ENCODE results near the gene HNRNPAB.
"Not testable (repeated sequence)": the region's sequence is repeated elsewhere in the genome, so short reads cannot be mapped to it uniquely, and the experiment has no call there.

The HNRNPAB gene

DNA sequence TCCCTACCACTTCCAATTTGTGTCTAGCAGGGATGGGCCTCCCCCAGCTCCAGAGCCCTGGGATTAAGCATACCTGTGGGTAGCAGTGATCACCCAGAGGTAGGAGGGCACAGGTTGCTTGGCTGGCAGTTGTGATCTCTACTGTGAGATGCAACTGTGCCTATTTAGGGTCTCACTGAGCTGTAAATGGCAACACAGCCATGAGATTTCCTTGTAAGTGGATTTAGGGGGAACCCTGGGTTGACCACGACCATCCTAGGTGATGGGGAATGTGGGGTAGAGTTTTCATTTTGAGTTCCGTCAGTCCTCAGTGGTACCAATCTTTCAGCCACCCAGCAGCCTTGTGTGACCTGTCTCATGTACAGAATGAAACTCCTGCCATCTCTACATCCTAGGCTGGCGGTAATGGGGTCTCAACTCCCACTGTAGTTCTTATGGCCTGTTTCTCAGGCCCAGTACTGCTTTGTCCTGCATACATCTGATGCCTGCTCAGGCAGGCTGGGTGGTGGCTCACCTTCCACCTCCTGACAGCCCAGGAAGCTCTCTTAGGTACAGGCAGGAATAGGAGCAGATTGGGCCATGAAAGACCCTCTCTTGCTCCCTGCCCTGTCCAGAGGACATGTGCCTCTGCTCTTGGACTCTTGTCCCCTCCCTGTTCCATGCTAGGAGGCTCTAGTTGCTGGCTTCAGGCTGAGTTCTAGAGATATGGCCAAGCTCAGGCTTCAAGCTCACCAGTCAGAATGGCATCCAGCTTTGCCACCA, 8.1 kb downstream of the HNRNPAB start:
- no peak for DNase-seq (ENCODE audit: low spot score)

DNA sequence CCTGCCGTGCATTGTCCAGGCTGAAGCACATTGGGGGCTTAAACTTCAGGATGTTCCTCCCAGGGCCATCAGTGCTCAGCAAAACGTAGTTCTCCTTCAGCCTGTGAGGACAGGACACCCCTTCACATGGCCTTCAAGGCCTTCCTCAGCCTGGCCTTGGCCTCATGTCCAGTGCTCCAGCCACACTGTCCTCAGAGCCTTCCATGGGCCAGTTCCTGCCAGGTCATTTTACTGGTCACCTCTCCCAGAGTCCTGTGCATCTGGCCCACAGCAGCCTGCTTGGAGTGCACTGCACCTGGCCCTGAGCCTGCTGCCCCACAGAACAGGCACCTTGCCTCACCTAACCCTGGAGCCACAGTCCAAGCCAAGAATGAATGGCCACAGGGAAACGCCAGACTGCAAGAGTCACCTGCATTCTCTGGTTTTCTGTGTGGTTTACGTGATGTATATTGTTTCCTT, 8.7 kb downstream of the HNRNPAB start:
- no peak for DNase-seq (ENCODE audit: low spot score)

DNA sequence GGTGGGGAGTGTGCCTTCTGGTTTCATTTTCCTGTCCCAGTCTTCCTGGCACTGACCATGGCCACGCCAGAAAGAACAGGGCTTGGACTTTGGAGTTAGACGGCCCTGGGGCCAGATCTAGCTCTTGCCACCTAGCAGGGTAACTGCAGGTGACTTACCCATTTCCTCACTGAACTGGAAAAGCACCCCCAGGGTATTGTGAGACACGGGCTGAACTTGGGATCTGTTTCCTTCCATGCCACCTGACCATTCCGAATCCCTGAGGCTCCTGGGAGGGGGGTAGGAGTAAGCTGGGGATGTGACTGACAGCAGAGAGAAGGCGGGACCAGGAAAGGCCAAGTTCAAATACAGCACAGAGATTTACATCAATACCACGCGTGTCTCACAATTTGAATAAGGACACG, 9.4 kb downstream of the HNRNPAB start:
- DNase-seq (ENCODE audit: low spot score) = no peak

DNA sequence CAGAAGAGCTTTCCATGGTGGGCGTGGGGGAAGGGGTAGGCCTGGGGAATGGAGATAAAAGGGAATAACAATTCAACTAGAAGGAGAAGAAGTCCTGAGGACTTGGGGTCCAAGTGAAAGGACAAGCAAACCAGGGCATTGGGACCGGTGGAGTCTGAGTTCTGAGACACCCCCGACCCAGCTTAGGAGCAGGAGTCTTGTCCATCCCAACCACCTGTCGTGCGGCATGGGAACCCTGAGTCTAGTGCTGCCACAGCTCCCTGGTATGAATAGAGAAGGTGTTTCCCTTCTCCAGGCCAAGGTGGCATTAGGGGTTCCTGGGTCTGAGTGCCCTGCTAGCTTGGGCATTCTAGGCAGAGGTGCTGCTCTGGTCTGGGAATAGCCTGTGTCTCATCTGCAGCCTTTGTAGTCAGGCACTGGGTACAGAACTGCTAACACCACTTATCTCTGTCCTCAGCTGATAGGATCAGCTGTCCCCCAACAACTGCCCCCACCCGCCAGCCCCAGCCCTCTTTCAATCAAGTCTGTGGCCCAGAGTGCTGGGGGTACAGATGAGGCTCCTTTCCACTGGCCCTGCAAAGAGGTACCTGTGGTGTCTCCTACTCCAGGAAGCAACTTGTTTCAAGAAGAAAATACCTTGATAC, 9.9 kb downstream of the HNRNPAB start:
- DNase-seq (ENCODE audit: low spot score) = no peak

DNA sequence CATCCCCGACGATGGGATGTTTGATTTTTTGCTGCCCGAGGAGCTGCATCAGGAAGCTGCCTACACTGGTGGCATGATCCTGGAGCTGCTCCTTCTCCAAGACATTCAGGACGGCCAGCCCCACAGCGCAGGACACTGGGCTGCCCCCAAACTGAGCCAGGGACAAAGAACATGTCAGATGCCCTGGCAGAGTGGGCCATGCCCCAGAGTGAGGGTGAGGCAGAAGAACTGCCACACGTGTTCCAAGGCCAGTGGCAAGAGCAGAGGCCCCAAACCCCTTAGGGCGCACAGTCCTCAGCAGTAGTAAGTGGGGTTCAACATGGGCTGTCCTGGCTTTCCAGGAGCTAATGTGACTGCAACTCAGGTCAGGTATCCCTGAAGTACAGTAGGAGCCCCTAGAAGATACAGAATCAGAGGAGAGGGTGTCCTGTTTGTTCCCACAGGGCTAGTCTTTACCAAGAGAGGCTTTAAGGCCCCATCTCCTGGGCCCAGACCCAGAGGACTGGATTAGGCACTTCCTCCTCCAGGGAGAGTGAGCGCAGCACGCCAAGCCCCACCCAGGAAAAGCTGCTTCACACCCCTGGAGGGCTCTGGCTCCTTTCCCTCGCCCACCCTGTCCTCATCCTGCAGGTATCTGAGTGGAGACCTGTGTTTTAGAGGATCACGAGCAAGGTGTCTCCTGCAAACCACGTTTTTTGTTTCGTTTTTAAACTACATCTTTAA, 11.1 kb downstream of the HNRNPAB start:
- peak; percentile 52 for DNase-seq (ENCODE audit: low spot score)

DNA sequence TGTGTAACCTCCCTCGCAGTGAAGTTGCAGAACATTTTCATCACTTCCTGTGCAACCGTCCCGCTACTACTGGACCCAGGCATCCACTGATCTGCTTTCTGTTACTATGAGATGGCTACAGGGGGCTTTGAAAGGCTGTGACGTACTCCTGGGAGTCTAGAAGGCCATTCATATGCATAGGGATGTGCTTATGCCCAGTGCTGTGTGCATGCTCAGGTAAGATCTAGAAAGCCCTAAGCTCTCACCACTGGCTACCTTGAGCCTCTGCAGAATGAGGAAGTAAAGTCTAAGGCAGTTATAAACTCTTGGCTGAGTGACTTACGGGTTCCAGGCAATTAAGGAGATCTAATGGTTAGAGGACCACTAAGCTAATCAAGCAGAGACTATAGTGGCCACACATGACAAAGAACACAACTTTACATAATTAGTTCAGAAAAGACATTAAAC, 11.8 kb downstream of the HNRNPAB start:
- no peak for DNase-seq (ENCODE audit: low spot score)

DNA sequence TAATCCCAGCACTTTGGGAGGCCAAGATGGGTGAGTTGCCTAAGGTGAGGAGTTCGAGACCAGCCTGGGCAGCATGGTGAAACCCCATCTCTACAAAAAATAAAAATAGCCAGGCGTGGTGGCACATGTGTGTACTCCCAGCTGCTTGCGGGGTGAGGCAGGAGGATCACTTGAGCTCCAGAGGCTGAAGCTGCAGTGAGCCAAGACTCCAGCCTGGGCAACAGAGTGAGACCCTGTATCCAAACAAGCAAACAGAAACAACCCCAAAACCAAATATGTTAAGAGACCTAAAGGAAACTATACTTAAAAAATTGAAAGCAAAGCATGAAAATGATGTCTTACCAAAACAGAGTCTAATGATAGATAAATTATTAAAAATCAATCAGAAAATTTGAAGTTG, 12.4 kb downstream of the HNRNPAB start:
- DNase-seq (ENCODE audit: low spot score) = no peak

DNA sequence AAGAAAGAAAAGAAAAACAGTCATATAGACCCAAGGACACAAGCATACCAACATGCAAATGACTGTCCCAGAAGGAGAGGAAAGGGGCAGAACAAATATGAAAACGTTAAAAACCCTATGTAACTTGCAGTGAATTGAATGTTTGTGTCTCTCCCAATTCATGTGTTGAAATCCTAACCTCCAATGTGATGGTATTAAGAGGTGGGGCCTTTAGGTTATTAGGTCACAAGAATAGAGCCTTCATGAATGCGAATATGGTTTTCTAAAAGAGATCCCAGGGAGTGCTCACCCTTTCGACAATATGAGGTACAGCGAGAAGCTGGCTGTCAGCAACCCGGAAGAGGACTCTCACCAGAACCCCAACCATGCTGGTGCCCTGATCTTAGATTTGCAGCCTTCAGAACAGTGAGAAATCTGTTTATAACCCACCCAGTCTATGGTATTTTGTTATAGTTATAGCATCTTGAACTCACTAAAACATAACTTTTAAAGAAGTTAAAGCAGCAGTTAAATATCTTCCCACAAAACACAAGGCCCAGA, 14.0 kb downstream of the HNRNPAB start:
- no peak for DNase-seq (ENCODE audit: low spot score)

DNA sequence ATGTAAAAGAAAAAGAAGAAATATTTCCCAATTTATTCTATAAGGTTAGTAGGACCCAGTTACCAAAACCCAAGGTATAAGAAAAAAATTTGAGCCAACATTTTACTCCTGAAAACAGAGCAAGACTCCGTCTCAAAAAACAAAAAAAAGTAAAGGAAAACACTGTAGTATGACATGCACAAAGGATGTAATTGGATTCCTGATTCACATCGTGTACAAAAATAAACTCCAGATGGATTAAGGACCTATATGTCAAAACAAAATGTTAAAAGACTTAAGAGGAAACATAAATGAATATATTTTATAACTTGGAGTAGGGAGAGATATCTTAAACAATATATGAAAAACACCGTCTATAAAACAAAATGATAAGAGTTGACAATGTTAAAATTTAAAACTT, 14.5 kb downstream of the HNRNPAB start:
- no peak for DNase-seq (ENCODE audit: low spot score)

DNA sequence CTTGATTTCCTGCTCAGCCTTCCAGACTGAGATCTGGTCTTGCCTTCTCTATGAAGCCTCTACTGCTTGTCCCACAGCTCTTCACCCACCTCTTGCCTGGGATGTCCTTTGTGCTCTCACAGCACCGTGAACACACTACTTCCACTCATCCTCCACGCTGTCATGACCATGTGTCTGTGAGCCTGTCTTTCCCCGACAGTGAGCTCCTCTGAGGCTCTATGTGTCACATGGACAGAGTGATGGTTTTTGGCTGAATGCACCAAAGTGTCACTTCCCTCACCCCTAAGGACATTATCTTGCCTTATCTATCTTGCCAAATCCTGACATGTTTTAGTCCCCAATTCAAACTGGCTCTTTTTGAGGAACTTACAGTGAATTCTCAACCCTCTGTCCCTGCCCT, 16.9 kb downstream of the HNRNPAB start:
- no peak for DNase-seq (ENCODE audit: low spot score)

DNA sequence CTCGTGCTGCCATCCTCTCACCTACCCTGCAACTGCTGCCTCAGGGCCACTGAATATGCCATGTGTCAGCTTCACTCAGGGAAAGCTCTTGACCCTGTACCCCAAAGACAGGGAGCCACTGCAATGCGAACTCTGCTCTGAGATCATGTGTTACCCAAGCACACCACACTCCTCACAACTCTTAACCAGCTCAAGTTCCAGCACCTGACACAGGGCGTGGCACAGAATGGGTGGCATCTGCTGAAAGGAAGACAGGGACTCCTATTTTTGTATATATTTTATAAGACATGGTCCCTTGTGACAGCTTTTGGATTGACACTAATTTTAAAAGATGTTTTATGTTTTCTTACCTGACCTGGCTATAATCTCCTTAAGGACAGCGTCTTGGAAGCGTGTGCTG, 17.5 kb downstream of the HNRNPAB start:
- no peak for DNase-seq (ENCODE audit: low spot score)

DNA sequence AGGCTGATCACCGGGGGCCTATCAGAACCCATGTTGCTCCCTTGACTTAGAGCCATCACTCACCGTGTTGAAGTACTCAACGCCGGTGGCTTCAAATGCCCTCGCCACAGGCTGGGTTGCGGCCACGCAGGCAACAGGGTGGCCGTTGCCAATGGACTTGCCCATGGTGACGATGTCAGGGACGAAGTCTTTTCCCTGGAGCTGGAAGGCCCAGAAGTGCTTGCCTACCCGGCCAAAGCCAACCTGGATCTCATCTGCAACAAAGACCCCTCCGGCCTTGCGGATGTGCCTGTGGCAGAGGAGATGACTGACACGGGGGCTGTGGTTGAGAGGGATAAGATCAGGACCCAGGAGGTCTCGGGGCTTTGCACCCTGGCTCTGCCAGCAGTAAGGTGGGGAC, 18.0 kb downstream of the HNRNPAB start:
- no peak for DNase-seq (ENCODE audit: low spot score)

DNA sequence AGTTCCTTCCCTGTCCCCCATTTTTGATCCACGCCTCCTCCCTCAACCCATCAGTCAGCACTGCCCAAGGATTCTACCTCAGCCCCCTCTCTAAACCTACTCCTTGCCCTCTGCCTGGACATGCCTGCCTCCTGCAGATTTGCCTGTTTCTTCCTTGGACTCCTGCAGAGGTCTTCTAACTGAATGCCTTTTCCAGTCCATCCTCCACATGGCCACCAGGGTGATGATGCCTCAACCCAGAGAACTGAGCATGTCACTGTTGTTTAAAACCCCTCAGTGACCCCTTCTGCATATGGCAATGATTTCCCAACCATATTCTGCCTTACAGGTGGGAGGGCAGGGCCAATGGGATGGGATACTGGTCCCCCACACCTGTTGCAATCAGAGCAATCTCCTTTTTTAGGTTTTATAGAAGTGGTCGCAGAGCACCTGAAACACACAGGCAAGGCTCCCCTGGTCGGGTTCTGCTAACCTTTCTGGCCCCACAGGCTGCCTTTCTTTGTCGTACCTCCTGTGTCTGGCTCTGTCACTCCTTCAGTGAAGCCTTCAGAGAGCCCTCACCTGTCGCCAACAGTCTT, 19.0 kb downstream of the HNRNPAB start:
- DNase-seq (ENCODE audit: low spot score) = no peak

DNA sequence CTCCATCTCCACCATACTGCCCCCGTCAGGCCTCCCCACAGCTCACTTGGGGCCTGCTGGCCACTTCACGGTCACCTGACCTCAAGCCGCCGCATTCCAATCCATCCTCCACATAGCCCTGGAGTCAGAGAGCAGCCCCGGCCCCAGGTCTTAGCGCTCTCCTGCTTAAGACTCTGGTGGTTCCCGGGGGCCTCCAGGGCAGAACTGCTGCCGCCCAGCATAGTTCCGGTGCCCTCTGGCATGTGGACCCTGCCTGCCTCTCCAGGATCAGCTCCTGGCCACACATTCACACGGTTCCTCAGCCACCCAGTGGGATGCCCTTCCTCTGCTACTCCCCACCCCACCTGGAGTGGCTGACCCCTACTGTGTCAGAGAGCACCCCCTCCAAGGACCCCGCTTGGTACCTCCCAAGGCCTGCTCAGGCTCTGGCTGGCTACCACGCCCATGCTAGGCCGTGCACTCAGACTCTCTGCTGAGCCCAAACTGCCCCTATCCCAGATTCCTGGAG, 19.5 kb downstream of the HNRNPAB start:
- DNase-seq (ENCODE audit: low spot score) = no peak

DNA sequence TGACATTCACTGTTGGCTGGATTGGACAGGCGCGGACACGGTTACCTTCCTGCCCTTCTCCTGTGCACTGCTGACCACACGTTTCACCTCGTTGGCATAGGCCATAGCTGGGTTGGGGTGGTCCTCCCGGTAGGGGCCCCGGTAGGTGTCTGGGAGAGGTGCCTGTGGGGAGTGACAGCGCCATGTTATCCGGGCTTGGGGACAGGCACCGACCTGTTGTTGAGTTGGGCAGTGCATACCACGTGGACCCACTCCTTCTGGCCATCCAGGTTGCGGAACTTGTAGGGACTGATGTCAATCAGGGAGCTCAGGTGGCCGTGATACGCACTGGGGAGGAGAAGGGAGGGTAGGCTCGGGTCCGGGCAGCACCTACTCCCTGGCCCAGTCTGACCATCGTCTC, 20.1 kb downstream of the HNRNPAB start:
- no peak for DNase-seq (ENCODE audit: low spot score)

DNA sequence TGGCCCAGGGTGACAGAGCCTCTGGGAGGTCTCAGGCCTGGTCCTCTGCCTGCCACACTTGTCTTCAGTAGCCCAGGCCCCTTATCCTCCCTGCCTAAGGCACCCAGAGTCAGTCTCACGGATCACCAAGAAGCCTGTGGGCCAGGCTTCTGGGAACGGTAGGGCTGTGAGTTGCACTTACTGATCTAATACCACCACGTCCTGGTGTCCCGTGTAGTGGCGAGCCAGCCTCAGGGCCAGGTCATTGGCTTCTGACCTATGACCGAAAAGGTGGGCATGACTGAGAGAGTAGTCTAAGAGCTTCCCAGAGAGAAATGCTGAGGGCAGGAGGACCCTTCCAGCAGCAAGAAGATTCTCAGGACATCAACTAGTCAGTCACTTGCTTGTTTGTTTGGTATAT, 20.8 kb downstream of the HNRNPAB start:
- DNase-seq (ENCODE audit: low spot score) = no peak

DNA sequence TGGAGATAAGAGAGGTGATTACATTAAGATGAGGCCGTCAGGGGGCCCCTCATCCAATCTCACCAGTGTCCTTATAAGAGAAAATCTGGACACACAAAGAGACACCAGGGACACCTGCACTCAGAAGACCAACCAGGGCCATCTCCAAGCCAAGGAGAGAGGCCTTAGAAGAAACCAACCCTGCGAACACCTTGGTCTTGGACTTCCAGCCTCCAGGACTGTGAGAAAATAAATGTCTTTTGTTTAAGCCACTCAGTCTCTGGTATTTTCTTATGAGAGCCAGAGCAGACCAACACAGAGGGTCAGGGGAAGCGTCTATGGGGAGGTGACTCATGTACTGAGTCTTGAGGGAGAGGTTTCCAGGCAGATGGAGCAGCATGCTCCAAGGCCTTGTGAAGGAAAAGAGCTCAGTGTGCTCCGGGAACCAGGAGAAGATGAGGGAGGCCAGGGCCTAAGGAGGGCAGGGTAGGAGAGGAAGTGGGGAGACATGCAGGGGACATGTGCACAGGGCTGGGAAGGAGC, 22.9 kb downstream of the HNRNPAB start:
- no peak for DNase-seq (ENCODE audit: low spot score)

DNA sequence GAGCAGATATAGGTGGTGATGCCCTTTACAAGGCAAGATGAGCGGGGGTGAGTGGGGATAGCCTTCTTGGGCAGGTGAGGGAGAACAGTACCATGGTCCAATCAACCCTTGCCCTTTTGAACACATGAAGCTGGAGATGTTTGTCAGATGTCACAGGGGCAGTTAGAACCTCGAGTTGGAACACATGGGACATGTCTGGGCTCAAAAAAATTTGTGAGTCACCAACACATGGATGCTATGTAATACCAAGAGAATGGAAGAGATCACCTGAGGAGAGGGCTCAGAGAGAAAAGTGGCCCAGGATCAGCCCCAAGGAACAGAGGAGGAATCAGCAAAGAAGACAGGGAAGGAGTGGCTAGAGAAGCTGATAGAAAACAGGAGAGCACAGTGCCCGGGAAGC, 23.6 kb downstream of the HNRNPAB start:
- DNase-seq (ENCODE audit: low spot score) = no peak

DNA sequence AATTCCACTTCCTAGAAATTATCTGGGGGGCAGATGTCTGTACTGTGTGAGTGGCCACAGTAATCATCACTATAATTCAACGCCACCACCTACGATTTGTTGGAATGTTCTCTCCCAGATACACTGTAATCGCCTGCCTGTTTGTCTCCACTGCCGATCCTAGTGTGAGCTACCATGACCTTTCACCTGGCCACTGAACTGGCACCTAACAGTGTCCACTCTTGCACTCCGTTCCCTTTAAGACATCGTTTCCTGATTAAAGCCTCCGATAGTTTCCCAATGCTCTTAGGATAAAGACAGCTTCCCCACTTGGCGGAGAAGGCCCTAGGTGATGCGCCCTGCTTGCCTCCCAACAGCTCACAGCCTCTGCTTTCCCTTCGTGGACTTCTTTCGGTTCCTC, 24.3 kb downstream of the HNRNPAB start:
- no peak for DNase-seq (ENCODE audit: low spot score)

DNA sequence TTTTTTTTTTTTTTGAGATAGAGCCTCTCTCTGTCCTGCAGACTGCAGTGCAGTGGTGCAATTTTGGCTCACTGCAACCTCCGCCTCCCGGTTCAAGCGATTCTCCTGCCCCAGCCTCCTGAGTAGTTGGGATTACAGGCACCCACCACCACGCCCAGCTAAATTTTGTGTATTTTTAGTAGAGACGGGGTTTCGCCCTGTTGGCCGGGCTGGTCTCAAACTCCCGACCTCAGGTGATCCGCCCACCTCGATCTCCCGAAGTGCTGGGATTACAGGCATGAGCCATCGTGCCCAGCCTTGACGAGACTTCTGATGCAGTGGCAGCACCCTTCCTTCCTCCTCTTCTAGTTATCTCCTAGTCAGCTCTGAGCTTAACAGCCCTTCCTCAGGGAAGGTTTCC, 24.8 kb downstream of the HNRNPAB start:
- DNase-seq (ENCODE audit: low spot score) = not testable (repeated sequence)

DNA sequence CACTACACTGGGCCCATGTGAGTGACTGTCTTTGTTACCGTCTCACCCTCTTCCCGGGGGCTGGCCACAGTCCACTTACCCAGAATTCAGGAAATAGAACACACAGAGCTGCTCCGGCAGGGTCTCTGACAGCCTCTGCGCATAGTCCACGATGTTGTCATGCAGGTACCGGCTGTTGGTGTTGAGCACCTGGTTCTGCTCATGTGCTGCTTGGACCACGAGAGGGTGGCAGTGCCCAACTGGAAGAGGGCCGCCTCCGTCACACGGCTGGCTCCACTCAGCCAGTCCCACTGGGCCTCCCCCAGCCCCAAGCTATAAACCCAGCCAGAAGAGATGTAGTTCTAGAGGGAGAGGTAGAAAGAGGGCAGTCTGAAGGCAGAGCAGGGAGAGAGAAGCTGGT, 25.5 kb downstream of the HNRNPAB start:
- DNase-seq (ENCODE audit: low spot score) = no peak

All from D341Med (cell line).